ENCODE data around the gene TGFB1. TPM values are rescaled to one million over a fixed set of nuclear protein-coding genes. Genes with fewer than 3 reads are reported as not detected.
A peak's percentile ranks its signal among the peaks of the same experiment; 100 is the strongest.

The TGFB1 gene
- total and polyA plus RNA-seq, 9 of the 15 experiments (the other 6 are each of a cell fraction or from before 2014, with no cell fraction given) = 0.24 to 159 (median 17.2) TPM

DNA sequence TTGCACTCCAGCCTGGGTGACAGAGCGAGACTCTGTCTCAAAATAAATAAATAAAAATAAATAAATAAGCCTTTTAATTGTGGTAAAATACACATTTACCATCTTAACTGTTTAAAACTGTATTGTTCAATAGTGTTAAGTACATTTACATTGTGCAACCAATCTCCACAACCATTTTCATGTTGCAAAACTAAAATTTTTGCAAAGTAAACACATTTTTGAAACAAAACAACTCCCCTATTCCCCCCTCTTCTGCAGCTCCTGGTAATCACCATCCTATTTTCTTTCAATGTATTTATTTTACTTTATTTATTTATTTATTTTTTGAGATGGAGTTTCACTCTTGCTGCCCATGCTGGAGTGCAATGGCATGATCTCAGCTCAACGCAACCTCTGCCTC is 16.0 kb upstream of the TGFB1 start (continued):
- TF ChIP-seq USF1 (CRISPR knock-in tag; IDR thresholded peaks at IDR 0.05) (no peak), NCOR1 (IDR thresholded peaks at IDR 0.05) (no peak), TAF7 (tag; IDR thresholded peaks at IDR 0.05) (no peak), C11orf30 (IDR thresholded peaks at IDR 0.05; ENCODE audit: low read depth) (peak; percentile 59), MXI1 (IDR thresholded peaks at IDR 0.05; ENCODE audit: low read depth, low read length) (no peak), ATF7 (IDR thresholded peaks at IDR 0.05) (no peak)

DNA sequence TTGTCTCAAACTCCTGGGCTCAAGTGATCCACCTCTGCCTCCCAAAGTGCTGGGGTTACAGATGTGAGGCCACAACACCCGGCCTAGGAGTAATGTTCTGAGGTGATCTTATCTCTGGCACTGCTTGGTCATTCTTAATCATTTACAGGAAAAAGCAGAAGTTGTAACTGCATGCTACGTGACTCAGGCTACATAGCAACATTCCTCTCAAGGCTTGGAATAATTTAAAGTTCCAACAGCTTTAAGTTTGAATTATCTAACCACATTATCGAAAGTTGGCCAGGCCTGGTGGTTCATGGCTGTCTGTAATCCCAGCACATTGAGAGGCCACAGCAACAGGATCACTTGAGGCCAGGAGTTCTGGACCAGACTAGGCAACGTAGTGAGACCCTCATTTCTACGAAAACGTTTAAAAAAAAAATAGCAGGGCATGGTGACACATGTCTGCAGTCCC is 14.2 kb upstream of the TGFB1 start:
- Histone ChIP-seq H3K27me3 (ENCODE audit: control insufficient read depth in 2 of 2, insufficient read depth in 2 of 2, low read length in 2 of 2) (no peaks in the 10 kb centered on the region), H3K36me3 (ENCODE audit: control insufficient read depth, insufficient read depth, low read length) (no peaks in the 10 kb centered on the region; the same call in 2 of the 3 replicates), H3K4me2 (ENCODE audit: insufficient read depth, low read length) (peak overlapping the region; percentile 53), H3K9me3 (replicated peaks; ENCODE audit: control insufficient read depth, insufficient read depth, low read depth, low read length) (no peaks in the 10 kb centered on the region), H3K9ac (ENCODE audit: insufficient read depth in 1 of 2, low read depth in 2 of 2, low read length in 2 of 2) (peak overlapping the region; percentile 69 to 71; a peak in 3 of 4 replicates), H3K79me2 (ENCODE audit: control insufficient read depth, insufficient read depth, low read length) (peaks cover 47% of the 10 kb centered on the region), H3K27ac (ENCODE audit: extremely low read depth, low read depth, low read length) (peak overlapping the region; percentile 92), H4K20me1 (replicated peaks; ENCODE audit: control insufficient read depth, insufficient read depth, low read length) (no peaks in the 10 kb centered on the region), H2AFZ (ENCODE audit: low read depth, low read length) (peak overlapping the region; percentile 27), H3K9me1 (ENCODE audit: control insufficient read depth, insufficient read depth, low read length) (no peaks in the 10 kb centered on the region), H3K4me1 (replicated peaks in 1 of 2; ENCODE audit: control insufficient read depth in 2 of 2, insufficient read depth in 2 of 2, low read length in 2 of 2) (peaks cover 27 to 50% of the 10 kb centered on the region in 2 experiments), H3K4me3 (no peak overlapping the region)
- in situ Hi-C loops (cut with MboI) (no loop called here), intact Hi-C loops (cut with micrococcal nuclease) (loop anchor here (2.0 to 10.0 kb wide), 2 partner anchors 29 to 67 kb away; partner anchors contain the start of genes BCKDHA, DMAC2 and EXOSC5)
- DNase-seq (ENCODE audit: extremely low read depth in 1 of 4, low spot score in 3 of 4) (peak; percentile 45 to 85 (median 61)), FAIRE-seq (peak; percentile 89), ATAC-seq (peak; percentile 61)
- BruUV-seq (replicated peaks) = no TSS peak
- 2% methylated on average over 6 of the region's 6 CpGs for WGBS (ENCODE audit: insufficient coverage, low coverage, missing lambda C conversion rate)
- ChIA-PET POLR2A (interaction anchor here (0.6 to 1.3 kb wide), 4 partner anchors 13 to 434 kb away, joined by 3 to 4 read pairs (median 3); no protein-coding TSS in a partner anchor), CTCF (ENCODE audit: low intra/inter-chr PET ratio) (no interaction called here)
- TF ChIP-seq CBX8 (IDR thresholded peaks at IDR 0.05; ENCODE audit: borderline replicate concordance, extremely low read depth, low read depth, low read length, poor library complexity, severe bottlenecking) (no peak), ETV6 (IDR thresholded peaks at IDR 0.05; ENCODE audit: borderline replicate concordance in 1 of 2, low read depth in 2 of 2, low read length in 1 of 2) (no peak), ETV6 (CRISPR knock-in tag; IDR thresholded peaks at IDR 0.05; ENCODE audit: borderline replicate concordance) (no peak), TCF7L2 (IDR thresholded peaks at IDR 0.05; ENCODE audit: low read depth, low read length) (no peak), STAT5A (IDR thresholded peaks at IDR 0.05; ENCODE audit: borderline replicate concordance, low read length) (0 out of 2 replicates have a peak, but pooled peaks have one; percentile 17), SIN3B (IDR thresholded peaks at IDR 0.05; ENCODE audit: low read depth) (no peak)
- TF ChIP-seq, protein P1, sequence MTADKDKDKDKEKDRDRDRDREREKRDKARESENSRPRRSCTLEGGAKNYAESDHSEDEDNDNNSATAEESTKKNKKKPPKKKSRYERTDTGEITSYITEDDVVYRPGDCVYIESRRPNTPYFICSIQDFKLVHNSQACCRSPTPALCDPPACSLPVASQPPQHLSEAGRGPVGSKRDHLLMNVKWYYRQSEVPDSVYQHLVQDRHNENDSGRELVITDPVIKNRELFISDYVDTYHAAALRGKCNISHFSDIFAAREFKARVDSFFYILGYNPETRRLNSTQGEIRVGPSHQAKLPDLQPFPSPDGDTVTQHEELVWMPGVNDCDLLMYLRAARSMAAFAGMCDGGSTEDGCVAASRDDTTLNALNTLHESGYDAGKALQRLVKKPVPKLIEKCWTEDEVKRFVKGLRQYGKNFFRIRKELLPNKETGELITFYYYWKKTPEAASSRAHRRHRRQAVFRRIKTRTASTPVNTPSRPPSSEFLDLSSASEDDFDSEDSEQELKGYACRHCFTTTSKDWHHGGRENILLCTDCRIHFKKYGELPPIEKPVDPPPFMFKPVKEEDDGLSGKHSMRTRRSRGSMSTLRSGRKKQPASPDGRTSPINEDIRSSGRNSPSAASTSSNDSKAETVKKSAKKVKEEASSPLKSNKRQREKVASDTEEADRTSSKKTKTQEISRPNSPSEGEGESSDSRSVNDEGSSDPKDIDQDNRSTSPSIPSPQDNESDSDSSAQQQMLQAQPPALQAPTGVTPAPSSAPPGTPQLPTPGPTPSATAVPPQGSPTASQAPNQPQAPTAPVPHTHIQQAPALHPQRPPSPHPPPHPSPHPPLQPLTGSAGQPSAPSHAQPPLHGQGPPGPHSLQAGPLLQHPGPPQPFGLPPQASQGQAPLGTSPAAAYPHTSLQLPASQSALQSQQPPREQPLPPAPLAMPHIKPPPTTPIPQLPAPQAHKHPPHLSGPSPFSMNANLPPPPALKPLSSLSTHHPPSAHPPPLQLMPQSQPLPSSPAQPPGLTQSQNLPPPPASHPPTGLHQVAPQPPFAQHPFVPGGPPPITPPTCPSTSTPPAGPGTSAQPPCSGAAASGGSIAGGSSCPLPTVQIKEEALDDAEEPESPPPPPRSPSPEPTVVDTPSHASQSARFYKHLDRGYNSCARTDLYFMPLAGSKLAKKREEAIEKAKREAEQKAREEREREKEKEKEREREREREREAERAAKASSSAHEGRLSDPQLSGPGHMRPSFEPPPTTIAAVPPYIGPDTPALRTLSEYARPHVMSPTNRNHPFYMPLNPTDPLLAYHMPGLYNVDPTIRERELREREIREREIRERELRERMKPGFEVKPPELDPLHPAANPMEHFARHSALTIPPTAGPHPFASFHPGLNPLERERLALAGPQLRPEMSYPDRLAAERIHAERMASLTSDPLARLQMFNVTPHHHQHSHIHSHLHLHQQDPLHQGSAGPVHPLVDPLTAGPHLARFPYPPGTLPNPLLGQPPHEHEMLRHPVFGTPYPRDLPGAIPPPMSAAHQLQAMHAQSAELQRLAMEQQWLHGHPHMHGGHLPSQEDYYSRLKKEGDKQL (CRISPR knock-in tag; IDR thresholded peaks at IDR 0.05; ENCODE audit: borderline replicate concordance) = no peak
